GM18498 (cell line): ENCODE data around the gene RPS26.
"Not testable (repeated sequence)": the region's sequence is repeated elsewhere in the genome, so short reads cannot be mapped to it uniquely, and the experiment has no call there.

Experiments used
- ATAC-seq: cut with Tn5 transposase; IDR thresholded peaks from one replicate; pipeline ENCODE4 v1.9.1; 2021; ENCODE audit warnings: mild to moderate bottlenecking, moderate library complexity; ENCODE audit not compliant: unreplicated experiment

RPS26 gene

GRCh38 chr12:56020423-56021184, 21.1 kb upstream of the RPS26 start, which contains the start of gene IKZF4:
TSS of gene IKZF4 (plus strand) at chr12:56021043. CDS start at chr12:56021494, 451 bp downstream.
- no peak for ATAC-seq

GRCh38 chr12:56021889-56022497, 19.7 kb upstream of the RPS26 start:
- no peak for ATAC-seq

GRCh38 chr12:56028511-56029165, 13.1 kb upstream of the RPS26 start:
- no peak for ATAC-seq

- ATAC-seq, result no peak
Observed at GRCh38 chr12:56029166-56029519, 12.6 kb upstream of the RPS26 start.

DNA sequence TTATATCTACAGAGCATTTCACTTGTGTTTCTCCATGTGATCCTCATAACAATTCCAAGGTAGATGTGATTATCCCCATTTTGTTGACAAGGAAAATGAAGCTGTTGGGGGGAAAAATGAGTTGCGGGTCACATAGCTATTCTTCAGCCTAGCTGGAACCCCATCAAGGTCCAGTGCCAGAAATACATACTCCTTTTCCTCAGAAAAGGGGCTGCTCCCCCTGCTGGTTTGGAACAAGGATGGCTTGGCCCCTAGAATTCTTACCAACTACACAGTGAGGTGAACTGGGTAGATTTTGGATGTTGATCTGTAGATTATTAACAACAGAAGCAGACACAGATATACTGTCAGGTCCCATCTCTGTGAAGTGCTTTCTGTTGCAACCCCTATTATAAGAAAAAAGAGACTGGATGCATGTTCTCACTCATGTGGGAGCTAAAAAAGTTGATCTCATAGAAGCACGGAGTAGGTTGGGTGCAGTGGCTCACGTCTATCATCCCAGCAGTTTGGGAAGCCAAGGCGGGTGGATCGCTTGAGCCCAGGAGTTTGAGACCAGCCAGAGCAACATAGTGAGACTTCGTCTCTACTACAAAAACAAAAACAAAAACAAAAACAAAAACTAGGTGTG, 11.9 kb upstream of the RPS26 start:
- ATAC-seq, result no peak

DNA sequence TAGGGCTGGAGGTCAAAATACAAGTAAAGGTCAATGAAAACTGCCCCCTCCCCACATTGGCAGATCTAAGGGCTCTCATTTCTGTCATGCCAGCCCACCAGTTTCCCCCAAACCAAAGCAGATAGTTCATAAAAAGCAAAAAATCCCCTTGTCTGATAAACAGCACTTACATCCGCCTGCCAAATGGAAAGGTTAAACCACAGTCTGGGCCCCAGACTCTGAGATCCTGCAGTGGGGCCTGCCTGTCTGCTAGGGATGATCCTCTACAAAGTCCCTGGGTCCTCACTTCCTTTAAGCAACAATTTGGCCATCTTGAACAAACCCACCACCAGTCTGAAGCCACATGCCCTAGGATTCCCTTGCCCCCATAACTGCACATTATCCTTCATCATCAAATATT, 9.7 kb upstream of the RPS26 start:
- no peak for ATAC-seq

DNA sequence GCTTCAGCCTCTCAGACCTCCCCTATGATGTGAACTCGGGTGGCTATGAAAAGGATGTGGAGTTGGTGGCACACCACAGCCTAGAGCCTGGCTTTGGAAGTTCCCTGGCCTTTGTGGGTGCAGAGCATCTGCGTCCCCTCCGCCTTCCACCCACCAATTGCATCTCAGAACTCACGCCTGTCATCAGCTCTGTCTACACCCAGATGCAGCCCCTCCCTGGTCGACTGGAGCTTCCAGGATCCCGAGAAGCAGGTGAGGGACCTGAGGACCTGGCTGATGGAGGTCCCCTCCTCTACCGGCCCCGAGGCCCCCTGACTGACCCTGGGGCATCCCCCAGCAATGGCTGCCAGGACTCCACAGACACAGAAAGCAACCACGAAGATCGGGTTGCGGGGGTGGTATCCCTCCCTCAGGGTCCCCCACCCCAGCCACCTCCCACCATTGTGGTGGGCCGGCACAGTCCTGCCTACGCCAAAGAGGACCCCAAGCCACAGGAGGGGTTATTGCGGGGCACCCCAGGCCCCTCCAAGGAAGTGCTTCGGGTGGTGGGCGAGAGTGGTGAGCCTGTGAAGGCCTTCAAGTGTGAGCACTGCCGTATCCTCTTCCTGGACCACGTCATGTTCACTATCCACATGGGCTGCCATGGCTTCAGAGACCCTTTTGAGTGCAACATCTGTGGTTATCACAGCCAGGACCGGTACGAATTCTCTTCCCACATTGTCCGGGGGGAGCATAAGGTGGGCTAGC, 7.0 kb upstream of the RPS26 start:
- ATAC-seq, result no peak

DNA sequence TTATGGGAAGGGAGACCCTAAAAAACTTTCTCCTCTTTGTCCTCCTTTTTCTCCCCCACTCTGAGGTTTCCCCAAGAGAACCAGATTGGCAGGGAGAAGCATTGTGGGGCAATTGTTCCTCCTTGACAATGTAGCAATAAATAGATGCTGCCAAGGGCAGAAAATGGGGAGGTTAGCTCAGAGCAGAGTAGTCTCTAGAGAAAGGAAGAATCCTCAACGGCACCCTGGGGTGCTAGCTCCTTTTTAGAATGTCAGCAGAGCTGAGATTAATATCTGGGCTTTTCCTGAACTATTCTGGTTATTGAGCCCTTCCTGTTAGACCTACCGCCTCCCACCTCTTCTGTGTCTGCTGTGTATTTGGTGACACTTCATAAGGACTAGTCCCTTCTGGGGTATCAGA, 4.6 kb upstream of the RPS26 start:
- ATAC-seq, result no peak

DNA sequence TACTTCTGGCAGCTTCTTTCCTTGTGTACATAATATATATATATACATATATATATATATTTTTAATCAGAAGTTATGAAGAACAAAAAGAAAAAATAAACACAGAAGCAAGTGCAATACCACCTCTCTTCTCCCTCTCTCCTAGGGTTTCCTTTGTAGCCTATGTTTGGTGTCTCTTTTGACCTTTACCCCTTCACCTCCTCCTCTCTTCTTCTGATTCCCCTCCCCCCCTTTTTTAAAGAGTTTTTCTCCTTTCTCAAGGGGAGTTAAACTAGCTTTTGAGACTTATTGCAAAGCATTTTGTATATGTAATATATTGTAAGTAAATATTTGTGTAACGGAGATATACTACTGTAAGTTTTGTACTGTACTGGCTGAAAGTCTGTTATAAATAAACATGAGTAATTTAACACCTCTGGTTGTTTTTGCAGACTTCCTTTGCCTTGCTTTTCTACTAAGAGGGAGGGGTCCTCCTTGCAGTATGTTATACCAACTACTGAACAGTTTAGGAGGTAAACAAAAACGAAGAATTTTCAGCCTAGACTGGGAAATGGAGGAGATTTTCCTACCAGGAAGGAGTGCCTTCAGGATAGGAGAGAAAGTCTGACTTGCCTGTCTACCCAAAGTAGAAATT, 3.6 kb upstream of the RPS26 start:
- ATAC-seq, result no peak

DNA sequence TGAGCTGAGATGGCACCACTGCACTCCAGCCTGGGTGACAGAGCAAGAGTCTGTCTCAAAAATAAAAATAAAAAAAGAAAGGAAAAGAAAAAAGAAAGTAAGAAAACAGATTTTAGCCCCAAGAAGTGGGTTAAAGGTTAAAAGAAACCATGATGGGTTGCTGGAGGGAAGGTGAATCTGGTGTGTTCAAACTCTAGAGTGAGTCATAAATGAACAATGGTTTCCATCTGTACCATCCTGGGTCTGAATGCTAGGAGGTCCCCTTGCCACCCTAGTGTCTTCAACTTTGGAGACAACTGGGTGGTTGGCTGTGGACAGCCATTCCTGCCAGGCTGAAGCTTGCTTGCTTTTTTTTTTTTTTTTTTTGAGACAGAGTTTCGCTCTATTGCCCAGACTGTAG, 1.6 kb upstream of the RPS26 start:
- no peak for ATAC-seq

DNA sequence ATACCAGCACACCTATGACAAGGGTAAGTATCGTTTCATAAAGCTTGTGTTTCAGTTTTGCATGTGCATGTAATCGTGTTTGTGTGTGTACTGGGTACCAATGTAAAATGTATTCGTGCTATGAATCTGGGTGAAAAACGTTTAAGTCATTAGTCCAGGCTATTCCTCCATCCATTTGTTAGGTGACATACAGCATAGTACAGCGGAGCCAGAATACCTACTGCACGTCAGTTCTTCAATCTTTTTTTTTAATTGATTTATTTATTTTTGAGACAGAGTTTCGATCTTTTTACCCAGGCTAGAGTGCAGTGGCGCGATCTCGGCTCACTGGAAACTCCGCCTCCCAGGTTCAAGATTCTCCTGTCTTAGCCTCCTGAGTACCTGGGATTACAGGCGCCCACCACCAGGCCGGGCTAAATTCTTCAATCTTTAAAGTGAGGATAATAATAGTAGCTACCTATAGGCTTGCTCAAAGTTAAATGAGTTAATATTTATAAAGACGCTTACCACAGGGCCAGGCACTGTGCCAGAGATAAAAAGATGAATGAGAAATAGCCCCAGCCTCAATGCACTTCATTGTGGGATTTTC, 661 bp upstream of the RPS26 start:
- peak; percentile 0 for ATAC-seq

- not testable (repeated sequence) for ATAC-seq
Observed at GRCh38 chr12:56042430-56042813, 704 bp downstream of the RPS26 start.

DNA sequence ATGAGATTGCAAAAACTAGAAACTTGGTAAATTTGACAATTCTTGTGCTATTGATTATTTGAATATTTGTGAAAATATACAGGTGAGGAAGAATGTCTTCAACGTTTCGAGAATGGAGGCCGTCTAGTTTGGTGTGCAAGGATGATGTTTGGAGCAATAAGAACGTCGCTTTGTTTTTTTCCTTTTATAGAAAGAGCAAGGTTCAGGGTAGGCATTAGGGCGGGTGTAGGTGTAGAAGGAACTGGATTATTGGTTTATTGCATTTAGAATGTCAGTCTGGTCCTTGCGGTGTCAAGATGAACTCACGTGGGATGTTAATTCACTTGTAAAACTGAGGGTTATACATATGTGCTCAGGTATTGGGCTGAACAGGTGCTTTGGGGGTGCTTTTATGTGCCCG, 1.1 kb downstream of the RPS26 start:
- ATAC-seq, result no peak

DNA sequence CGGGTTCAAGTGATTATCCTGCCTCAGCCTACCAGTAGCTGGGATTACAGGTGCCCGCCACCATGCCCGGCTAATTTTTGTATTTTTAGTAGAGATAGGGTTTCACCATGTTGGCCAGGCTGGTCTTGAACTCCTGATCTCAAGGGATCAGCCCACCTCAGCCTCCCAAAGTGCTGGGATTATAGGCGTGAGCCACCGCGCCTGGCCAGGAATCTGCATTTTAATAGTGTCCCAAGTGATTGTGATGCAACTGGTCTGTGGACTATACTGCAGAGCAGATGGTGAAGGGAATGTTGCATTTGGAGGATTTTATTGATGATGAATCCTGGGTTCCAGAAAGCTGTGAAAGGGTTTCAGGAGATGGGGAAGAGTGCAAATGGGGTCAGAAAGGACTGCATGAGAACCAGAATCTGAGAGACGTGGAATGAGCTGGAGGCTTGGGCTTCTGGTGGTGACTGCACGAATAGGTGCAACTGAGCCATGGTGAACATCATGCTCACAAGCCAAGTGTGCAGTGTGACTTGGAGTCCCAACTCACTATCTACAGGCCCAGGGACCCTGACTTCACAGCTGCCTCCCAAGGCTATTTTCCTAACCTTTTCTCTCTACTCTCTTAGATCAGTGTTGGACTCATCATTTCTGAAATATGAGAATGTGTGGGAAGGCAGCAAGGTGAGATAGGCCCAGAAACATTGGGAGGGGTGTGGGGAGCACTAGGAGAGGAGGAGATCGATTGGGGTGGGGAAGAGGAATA, 4.5 kb downstream of the RPS26 start:
- no peak for ATAC-seq

DNA sequence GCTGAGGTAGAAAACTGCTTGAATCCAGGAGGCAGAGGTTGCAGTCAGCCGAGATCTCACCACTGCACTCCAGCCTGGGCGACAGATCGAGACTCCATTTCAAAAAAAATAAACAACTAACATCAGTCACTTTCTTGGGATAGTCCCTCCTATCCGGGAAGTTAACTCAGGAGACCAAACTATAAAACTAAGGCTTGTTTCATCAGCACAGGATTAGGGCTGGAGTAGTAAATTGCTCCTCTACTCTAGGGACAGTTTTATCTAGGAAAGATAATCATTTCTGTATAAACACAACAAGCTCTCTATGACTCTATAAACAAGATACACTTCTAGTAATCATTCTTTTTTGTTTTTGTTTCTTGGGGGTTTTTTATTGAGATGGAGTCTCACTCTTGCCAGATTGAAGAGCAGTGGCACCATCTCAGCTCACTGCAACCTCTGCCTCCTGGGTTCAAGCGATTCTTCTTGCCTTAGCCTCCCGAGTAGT, 11.7 kb downstream of the RPS26 start:
- no peak for ATAC-seq

GRCh38 chr12:56059964-56060363, 18.2 kb downstream of the RPS26 start:
- ATAC-seq, result not testable (repeated sequence)

- no peak for ATAC-seq
Observed at GRCh38 chr12:56061982-56062381, 20.3 kb downstream of the RPS26 start.

GRCh38 chr12:56062996-56063395, 21.3 kb downstream of the RPS26 start:
- ATAC-seq, result no peak

GRCh38 chr12:56071648-56072047, 29.9 kb downstream of the RPS26 start:
- no peak for ATAC-seq
